GM19395 (cell line): ENCODE measurements around the gene TAS1R3.
"Not testable (repeated sequence)": the region's sequence is repeated elsewhere in the genome, so short reads cannot be mapped to it uniquely, and the experiment has no call there.

ENCODE experiments used
- ATAC-seq: cut with Tn5 transposase; IDR thresholded peaks from one replicate; pipeline ENCODE4 v1.9.1; 2021; ENCODE audit warnings: mild to moderate bottlenecking, moderate library complexity; ENCODE audit not compliant: unreplicated experiment

Gene TAS1R3

DNA sequence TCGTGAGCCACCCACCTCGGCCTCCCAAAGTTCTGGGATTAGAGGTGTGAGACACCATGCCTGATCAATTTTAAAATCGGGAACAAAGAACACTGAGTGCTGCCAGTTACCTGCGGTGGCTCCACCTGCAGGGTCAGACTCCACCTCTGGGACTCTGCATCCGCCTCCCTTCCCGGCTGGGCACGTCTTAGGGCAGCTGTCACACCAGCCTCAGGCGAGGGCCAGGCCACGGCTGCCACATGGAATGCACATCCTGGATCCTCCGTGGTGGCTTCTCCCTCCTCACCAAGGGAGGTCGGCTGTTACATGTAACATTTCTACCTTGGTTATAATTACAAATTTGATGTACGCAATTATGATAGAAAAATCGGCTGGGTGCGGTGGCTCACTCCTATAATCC, 33.2 kb downstream of the TAS1R3 start:
- no peak for ATAC-seq

DNA sequence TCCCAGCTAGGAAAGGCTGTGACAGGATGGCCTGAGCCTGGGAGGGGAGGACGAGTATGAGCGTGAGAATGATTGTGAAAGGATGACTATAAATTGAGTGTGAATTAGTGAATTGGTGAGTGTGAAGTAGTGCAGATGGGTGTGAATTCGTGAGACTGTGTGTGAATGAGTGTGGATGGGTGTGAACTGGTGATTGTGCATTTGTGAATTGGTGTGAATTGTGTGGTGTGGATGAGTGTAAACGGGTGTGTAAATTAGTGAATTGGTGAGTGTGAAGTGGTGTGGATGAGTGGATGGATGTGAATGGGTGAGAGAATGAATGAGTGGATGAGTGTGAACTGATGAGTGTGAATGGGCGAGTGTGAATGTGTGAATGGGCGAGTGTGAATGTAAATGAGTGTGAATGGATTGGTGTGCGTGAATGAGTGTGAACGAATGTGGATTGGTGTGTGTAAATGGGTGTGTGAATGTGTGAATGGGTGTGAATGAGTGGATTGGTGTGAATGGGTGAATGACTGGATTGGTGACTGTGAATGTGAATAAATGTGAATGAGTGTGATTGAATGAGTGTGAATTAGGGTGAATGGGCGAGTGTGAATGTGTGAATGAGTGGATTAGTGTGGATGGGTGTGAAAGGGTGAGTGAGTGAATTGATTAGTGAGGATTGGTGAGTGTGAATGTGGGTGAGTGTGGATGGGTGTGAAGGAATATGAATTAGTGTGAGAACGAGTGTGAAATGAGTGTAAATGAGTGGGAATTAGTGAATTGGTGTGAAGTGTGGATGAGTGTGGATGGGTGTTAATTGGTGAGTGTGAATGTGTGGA, 35.0 kb downstream of the TAS1R3 start:
- no peak for ATAC-seq

DNA sequence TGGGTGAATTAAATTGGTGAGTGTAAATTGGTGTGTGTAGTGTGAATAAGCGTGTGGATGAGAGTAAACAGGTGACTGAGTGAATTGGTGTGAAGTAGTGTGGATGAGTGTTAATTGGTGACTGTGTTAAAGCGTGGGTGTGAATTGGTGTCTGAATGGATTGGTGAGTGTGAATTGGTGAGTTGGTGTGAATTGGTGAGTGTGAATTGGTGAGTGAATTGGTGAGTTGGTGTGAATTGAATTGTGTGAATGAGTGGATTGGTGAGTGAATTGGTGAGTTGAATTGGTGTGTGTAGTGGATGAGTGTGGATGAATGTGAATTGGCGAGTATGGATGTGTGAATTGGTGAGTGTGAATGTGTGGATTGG, 35.6 kb downstream of the TAS1R3 start:
- no peak for ATAC-seq

GRCh38 chr1:1367315-1367714, 36.2 kb downstream of the TAS1R3 start:
- no peak for ATAC-seq

- ATAC-seq: not testable (repeated sequence)
These were observed 39.0 kb downstream of the TAS1R3 start for GRCh38 chr1:1370094-1370493.

DNA sequence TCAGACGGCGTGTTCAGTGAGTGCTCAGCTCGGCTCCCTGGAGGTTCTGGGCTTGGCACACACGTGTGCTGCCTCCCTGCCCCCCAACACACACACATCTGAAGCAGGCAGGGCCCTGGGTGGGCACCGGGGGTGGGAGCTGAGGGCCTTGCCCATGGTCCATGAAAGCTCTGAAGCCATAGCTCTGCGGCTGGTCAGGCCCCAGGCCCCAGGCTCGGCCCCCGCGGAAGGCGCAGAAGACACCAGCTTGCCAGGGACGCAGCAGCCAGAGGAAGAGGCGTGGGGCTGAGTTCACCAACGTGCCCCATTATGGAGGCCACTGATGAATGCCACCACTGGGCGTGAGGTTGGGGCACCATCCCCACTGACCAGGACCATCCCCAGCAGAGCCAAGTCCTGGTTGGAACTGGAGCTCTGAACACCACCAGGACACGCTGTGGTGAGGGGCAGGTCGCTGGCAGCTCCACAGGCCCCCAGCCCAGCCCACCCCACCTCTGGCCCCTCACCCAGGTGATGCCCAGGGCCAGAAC, 39.8 kb downstream of the TAS1R3 start:
- no peak for ATAC-seq

- no peak for ATAC-seq
These were observed 40.3 kb downstream of the TAS1R3 start for GRCh38 chr1:1371364-1371745.

DNA sequence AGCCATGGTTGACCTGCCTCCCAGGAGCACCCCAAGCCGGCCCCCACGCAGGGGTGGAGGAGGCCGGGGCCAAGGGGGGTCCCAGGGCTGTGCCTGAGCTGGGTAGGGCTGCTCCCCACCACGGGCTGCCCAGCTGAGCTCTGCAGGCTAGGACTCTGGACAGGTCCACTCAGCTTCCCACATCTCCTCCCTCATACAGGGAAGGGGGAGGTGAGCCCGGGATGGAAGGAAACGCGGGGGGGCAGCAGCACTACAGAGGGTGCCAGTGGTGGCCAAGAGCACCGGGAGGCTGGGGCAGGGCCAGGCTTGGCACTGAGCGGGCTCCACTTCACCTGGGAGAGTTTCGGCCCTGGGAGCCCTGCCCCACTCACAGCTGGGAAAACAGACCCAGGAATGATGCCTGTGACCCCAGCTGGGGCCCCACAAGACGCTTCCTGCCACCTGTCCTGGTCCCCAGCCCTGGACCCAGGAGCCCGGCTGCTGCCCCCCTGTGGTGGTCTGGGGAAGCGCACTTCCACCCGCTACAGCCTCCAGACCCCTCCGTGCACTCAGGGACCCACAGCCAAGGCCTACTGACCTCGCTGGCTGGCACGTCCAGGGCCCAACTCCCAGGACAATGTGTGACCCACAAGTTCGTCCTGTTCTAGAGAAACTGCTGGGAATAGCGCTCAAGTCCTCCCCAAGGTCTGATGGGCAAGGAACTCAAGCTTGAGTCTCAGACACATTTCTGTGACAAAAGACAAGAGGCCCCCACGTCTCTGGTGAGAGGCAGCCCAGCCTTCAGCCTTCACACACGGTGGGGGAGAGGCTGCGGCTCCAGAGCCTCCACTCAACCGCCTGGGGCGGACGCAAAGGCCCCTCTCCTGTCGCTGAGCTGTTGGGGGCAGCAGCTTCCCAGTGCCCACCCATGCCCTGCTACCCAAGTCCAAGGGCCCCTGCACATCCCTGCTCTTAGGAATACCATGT, 40.9 kb downstream of the TAS1R3 start:
- no peak for ATAC-seq

DNA sequence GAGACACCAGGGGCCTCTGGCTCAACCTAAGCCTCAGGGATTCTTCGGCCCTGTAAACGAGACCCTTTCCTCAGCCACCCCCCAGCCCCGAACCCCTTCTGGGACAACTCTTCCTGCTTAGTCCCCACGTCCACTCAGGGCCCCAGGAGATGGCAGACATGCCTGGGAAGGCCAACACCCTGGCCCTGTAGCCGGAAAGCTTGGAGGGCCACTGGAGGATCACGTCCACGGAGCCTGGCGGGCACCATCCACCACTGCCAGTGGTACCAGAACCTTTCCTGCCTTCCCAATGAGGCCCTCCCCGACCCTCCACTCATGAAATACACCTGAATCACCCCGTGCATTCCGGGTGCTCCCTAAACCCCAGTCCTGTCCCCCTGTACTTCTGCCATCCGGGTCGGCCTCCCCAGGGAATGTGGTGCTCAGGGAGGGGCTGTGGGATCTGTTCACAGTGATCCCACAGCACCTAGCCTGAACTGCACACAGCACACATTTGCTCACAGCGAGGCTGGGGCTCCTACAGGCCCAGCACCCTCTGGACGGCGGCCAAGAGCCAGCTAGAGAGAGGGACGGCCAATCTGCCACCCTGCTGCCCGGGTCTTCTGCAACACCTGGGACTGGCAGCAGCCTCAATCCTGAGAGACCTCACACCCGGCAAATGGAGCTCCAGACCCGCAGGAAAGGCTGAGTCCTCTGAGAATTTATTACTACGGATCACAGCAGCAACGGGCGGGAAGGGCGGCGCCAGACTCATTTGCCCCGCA, 42.2 kb downstream of the TAS1R3 start:
- ATAC-seq: no peak

GRCh38 chr1:1373815-1374588, 42.9 kb downstream of the TAS1R3 start:
- no peak for ATAC-seq

DNA sequence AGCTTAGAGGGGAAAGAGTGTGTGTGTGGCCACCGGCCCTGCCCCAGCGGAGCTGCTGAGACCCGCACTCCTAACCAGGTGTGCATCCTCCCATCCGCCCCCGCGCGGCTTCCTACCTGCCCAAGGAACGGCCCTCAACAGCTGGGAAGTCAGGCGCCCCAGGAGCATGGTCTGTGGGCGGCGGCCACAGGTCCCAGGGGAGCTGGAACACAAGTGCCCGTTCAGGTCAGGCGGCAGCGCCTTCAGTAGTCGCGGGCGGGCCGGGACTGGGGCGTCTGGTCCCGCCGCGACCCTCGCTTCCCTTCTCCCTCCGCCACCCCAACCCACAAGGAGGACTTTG, 43.5 kb downstream of the TAS1R3 start:
- ATAC-seq: peak; percentile 2

- ATAC-seq: peak; percentile 86
These were observed 44.0 kb downstream of the TAS1R3 start, which contains the start of gene AURKAIP1 for GRCh38 chr1:1374929-1375662. Gene AURKAIP1 (minus strand): TSS chr1:1375207. CDS start chr1:1374756, 451 bp downstream.

DNA sequence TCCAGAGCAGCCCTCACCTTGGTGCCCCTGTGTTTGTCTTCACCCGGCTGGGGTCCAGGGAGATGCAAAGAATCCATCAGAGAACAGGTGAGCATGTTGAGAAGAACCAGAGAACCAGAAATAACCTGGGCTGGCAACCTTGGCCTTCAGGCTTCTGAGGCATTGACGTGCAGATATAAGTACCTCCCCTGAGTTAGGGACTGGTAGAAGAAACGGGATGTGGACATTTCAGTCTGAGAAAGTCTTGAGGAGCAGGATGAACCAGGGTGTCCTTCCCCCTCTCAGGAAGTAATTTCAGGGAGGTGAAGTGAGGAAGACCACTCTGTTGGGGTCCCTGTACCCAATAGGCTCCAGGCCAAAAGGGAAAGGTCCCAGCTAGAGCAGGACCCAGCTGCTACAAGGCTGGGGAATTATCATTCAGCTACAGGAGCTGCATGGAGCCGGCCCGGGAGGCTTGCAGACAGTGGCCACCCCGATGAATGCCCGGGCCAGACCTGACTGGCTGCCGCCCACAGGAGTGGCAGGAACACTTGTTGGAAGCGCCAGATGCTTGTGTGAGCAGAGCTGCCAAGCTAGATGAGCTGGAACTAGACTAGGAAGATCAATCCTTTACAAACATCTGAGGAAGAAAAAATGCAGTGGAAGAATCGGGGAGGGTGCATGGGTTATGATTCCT, 45.6 kb downstream of the TAS1R3 start:
- no peak for ATAC-seq

GRCh38 chr1:1377540-1378205, 46.6 kb downstream of the TAS1R3 start:
- no peak for ATAC-seq

- ATAC-seq: no peak
These were observed 49.8 kb downstream of the TAS1R3 start for GRCh38 chr1:1380860-1381259.

DNA sequence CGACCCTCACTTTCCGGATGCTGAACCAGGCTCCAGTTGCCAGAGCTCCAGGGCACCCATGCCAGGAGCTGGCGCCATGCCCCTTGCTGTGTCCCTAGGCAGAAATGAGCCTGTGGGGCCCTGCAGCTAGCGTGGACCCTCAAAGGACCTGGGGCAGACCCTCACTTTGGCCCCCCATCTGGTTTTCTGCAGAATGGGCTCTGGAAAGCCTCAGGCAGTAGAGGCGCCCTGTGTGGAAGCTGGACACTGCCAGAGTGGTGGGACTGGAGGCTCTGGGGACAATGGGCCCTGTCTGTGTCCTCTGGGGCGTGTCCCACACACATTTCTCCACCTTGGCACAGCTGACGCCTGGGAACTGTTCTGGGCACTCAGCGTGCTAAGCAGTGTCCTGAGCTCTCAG, 50.2 kb downstream of the TAS1R3 start:
- no peak for ATAC-seq
